Loucy (cell line): ENCODE data around the gene RASSF4.
A peak's percentile ranks its signal among the peaks of the same experiment; 100 is the strongest.

ENCODE experiments used
- H2AFZ ChIP-seq: fragments of 200-600 bp; sonication (generic); 2 replicates; pipeline ENCODE4 v1.6.0; 2016; ENCODE audit warnings: antibody characterized with exemption, mild to moderate bottlenecking, low read length, moderate library complexity
- H3F3A ChIP-seq: fragments of 200-600 bp; 2 replicates; pipeline ENCODE4 v1.6.0; 2016; ENCODE audit warnings: antibody characterized with exemption, low read depth, mild to moderate bottlenecking
- H3K27me3 ChIP-seq: fragments of 200-600 bp; sonication (generic); 2 replicates; pipeline ENCODE4 v1.6.1; 2014; ENCODE audit warnings: low read length, mild to moderate bottlenecking; ENCODE audit not compliant: insufficient read depth, poor library complexity, severe bottlenecking
- H3K36me3 ChIP-seq: fragments of 200-600 bp; sonication (generic); 2 replicates; pipeline ENCODE4 v1.6.1; 2016; ENCODE audit warnings: low read length; ENCODE audit not compliant: insufficient read depth
- H3K4me1 ChIP-seq: fragments of 200-600 bp; sonication (generic); 2 replicates; pipeline ENCODE4 v1.5.1; 2014; ENCODE audit warnings: low read length, mild to moderate bottlenecking; ENCODE audit not compliant: insufficient read depth, poor library complexity, severe bottlenecking
- H3K4me2 ChIP-seq: fragments of 200-600 bp; sonication (generic); 2 replicates; pipeline ENCODE4 v1.6.0; 2014; ENCODE audit warnings: antibody characterized with exemption, low read length, low read depth, mild to moderate bottlenecking; ENCODE audit not compliant: poor library complexity, severe bottlenecking
- H3K4me3 ChIP-seq: fragments of 200-600 bp; sonication (generic); 2 replicates; pipeline ENCODE4 v1.5.1; 2014; ENCODE audit warnings: low read length, mild to moderate bottlenecking, mixed read lengths; ENCODE audit not compliant: poor library complexity, severe bottlenecking
- H3K79me2 ChIP-seq: fragments of 200-600 bp; sonication (generic); 2 replicates; pipeline ENCODE4 v1.6.1; 2014; ENCODE audit warnings: low read length; ENCODE audit not compliant: insufficient read depth
- H3K9ac ChIP-seq: fragments of 200-600 bp; sonication (generic); 2 replicates; pipeline ENCODE4 v1.6.0; 2014; ENCODE audit warnings: mild to moderate bottlenecking, low read depth, low read length, moderate library complexity; ENCODE audit not compliant: poor library complexity, severe bottlenecking
- H3K9me2 ChIP-seq: fragments of 200-600 bp; sonication (generic); replicated peaks from 2 replicates; pipeline ENCODE4 v1.6.1; 2016; ENCODE audit warnings: low read depth, low read length, mixed read lengths
- H3K9me3 ChIP-seq: fragments of 200-600 bp; sonication (generic); 2 replicates; pipeline ENCODE4 v1.6.1; 2014; ENCODE audit warnings: mild to moderate bottlenecking, antibody characterized with exemption, low read length, low read depth; ENCODE audit not compliant: insufficient read depth
- H4K20me1 ChIP-seq: fragments of 200-600 bp; sonication (generic); 2 replicates; pipeline ENCODE4 v1.6.0; 2014; ENCODE audit warnings: antibody characterized with exemption, low read length, mild to moderate bottlenecking; ENCODE audit not compliant: insufficient read depth, poor library complexity, severe bottlenecking
- EZH2phosphoT487 ChIP-seq: fragments of 200-600 bp; IDR thresholded peaks from 2 replicates; pipeline ENCODE4 v1.6.1; 2018; ENCODE audit warnings: antibody characterized with exemption, mild to moderate bottlenecking, moderate library complexity, borderline replicate concordance
- TF ChIP-seq, protein P1 (sequence below): fragments of 200-600 bp; sonication (generic); conservative IDR thresholded peaks from 2 replicates; pipeline ENCODE4 v1.5.1; 2014; ENCODE audit warnings: mild to moderate bottlenecking, antibody characterized with exemption, low read length

RASSF4 gene

DNA sequence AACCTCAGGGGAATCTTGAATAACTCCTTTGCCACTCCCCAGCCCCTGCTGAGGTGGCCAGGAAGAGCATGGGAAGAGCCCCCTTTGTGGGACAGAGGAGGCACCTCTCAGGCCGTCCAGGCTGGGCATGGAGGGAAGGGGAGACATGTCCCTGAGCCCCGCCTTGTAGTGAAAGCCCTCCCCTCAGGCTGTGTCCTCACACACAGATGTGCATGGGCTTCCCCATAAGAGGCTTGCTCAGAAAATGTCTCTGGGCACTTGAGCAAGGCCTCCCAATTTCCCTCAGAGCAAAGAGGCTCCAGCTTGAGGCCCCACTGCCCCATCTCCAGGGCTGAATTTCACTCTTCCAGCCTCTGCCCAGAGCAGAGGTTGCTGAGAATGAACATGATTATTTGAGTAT is 44.7 kb upstream of the RASSF4 start:
- H3K4me1 ChIP-seq, result peaks cover 61% of the 10 kb centered on the region
- H3K4me3 ChIP-seq, result peak overlapping the region; percentile 70
- peaks cover 19% of the 10 kb centered on the region for H3F3A ChIP-seq
- no peaks in the 10 kb centered on the region for H4K20me1 ChIP-seq
- H3K36me3 ChIP-seq, result no peaks in the 10 kb centered on the region
- TF ChIP-seq, protein P1, sequence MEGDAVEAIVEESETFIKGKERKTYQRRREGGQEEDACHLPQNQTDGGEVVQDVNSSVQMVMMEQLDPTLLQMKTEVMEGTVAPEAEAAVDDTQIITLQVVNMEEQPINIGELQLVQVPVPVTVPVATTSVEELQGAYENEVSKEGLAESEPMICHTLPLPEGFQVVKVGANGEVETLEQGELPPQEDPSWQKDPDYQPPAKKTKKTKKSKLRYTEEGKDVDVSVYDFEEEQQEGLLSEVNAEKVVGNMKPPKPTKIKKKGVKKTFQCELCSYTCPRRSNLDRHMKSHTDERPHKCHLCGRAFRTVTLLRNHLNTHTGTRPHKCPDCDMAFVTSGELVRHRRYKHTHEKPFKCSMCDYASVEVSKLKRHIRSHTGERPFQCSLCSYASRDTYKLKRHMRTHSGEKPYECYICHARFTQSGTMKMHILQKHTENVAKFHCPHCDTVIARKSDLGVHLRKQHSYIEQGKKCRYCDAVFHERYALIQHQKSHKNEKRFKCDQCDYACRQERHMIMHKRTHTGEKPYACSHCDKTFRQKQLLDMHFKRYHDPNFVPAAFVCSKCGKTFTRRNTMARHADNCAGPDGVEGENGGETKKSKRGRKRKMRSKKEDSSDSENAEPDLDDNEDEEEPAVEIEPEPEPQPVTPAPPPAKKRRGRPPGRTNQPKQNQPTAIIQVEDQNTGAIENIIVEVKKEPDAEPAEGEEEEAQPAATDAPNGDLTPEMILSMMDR, result no peak
- no peak for TF ChIP-seq EZH2phosphoT487
- H3K9me3 ChIP-seq, result peaks cover 7% of the 10 kb centered on the region; the same call in 1 of the 2 replicates
- no peaks in the 10 kb centered on the region for H3K9me2 ChIP-seq
- H3K9ac ChIP-seq, result peak overlapping the region; percentile 78
- no peaks in the 10 kb centered on the region for H3K79me2 ChIP-seq
- no peak overlapping the region for H2AFZ ChIP-seq
- H3K27me3 ChIP-seq, result no peaks in the 10 kb centered on the region
- H3K4me2 ChIP-seq, result peak overlapping the region; percentile 97

DNA sequence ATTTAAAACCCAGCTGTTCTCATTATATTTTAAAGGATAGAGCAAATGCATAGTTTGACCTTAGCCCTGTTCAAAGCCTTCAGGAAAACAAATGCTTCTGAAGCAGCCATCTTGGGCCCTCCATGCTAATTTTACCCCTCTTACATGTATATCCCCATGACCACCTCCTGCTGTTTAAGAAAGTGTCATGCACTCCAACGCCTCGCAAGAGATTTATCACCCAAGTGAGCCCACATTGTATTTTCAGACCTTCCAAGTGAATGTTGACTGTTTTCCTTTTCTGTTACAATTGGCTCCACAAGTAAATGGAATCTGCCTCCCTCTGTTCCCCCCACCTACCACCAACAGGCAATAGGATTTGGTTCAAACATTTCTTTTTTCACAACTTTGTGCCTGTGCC is 43.2 kb upstream of the RASSF4 start:
- no peaks in the 10 kb centered on the region for H3K79me2 ChIP-seq
- no peak overlapping the region for H3K4me2 ChIP-seq
- no peak overlapping the region for H3K4me3 ChIP-seq
- no peak overlapping the region for H3K9ac ChIP-seq
- H3K27me3 ChIP-seq, result no peaks in the 10 kb centered on the region
- H3K36me3 ChIP-seq, result no peaks in the 10 kb centered on the region
- H2AFZ ChIP-seq, result peak overlapping the region; percentile 17; the same call in 1 of the 2 replicates
- H3K4me1 ChIP-seq, result peaks cover 46% of the 10 kb centered on the region
- H3K9me2 ChIP-seq, result no peaks in the 10 kb centered on the region
- peaks cover 19% of the 10 kb centered on the region for H3F3A ChIP-seq
- H4K20me1 ChIP-seq, result no peaks in the 10 kb centered on the region
- H3K9me3 ChIP-seq, result peaks cover 7% of the 10 kb centered on the region; the same call in 1 of the 2 replicates
- TF ChIP-seq, protein P1, result 0 out of 2 replicates have a peak, but pooled peaks have one; percentile 11
- no peak for TF ChIP-seq EZH2phosphoT487

DNA sequence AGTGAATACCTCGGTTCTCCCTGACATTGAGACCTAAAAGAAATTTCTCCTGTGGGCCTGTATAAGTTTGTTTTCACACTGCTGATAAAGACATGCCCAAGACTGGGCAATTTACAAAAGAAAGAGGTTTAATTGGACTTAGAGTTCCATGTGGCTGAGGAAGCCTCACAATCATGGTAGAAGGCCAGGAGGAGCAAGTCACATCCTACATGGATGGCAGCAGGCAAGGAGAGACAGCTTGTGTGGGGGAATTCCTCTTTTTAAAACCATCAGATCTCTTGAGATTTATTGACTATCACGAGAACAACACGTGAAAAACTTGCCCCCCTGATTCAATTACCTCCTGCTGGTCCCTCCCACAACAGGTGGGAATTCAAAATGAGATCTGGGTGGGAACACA is 41.8 kb upstream of the RASSF4 start:
- Histone ChIP-seq H3K36me3 (no peaks in the 10 kb centered on the region), H3K9me3 (peaks cover 7% of the 10 kb centered on the region; the same call in 1 of the 2 replicates), H3K9ac (no peak overlapping the region), H3K4me3 (no peak overlapping the region), H3F3A (peaks cover 16% of the 10 kb centered on the region), H3K27me3 (no peaks in the 10 kb centered on the region), H4K20me1 (no peaks in the 10 kb centered on the region), H3K9me2 (no peaks in the 10 kb centered on the region), H2AFZ (no peak overlapping the region), H3K4me2 (no peak overlapping the region), H3K4me1 (peaks cover 32% of the 10 kb centered on the region), H3K79me2 (no peaks in the 10 kb centered on the region)
- TF ChIP-seq, protein P1, result no peak
- TF ChIP-seq EZH2phosphoT487, result no peak
